ENCODE measurements around the gene KLHDC4.
"Not testable (repeated sequence)": the region's sequence is repeated elsewhere in the genome, so short reads cannot be mapped to it uniquely, and the experiment has no call there.

KLHDC4 gene

DNA sequence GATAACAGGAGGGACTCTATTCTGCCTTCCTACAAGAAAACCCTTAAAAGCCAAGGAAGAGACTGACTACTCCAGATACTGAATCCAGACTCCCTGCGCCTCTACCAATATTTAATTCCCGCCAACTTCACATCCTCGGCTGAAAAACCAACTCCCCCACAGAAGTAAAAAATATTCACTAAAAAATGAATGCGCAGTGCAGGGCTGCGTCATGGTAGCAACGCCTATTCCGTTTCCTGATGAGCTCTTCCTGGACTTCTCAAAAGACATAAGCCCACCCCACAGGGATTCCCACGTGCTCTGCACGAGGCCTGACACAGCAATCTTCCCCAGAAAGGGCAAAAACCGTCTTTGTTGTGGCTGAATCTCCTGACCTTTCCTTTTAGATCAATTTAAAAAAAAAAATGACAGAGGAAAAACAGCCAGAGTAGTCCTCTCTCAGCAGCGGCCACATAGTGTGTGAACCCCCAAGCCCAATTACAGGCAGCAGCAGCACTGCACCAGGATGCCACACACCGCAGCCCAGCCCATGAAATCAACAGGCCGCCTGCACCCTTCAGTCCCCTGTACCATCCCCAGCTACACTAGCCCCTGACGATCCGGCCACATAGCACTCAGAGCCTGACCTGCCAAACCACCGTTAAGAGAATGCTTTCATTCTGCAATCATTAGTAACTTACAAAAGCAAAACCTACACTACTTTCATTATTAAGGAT, 23.9 kb downstream of the KLHDC4 start:
- DNase-seq: no peak

DNA sequence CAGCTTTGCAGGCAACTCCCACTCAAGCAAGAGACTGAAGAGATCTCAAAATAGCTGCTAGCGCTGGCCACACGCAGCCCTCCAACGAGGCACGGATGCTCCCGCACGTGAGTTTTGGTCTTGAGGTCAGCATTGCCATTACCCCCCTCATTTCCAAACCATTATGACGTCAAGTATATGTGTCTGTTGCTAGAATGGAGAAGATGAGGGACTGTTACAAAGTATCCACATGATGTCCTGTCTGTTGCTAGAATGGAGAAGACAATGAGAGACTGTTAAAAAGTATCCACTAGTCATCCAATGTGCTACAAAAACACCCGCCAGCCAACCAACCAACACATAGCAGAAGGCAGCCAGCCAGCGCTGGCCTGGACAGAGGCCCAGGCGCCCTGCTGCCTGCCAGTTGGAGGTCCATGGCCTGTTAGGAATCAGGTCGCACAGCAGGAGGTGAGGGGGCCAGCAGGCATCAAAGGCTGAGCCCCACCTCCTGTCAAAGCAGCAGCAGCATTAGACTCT, 24.8 kb downstream of the KLHDC4 start:
- DNase-seq: no peak

DNA sequence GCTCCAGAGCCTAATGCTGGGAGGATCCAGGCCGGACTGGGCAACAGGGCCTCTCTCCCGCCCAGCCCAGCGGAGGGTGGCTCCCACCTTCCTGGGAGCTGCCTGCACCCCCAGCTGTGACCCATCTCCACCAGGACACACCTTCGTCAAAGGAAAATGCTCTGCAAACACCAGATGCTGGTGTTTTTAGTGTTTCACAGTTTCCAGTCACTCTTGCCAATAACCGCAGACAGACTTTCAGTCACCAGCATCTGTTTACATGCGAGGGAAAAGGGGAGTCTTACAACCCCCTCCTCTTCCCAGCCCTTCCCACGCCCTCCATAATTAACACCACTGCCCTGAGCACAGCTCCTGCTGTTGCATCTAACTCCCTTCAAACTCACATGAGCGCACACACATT, 25.3 kb downstream of the KLHDC4 start:
- no peak for DNase-seq

DNA sequence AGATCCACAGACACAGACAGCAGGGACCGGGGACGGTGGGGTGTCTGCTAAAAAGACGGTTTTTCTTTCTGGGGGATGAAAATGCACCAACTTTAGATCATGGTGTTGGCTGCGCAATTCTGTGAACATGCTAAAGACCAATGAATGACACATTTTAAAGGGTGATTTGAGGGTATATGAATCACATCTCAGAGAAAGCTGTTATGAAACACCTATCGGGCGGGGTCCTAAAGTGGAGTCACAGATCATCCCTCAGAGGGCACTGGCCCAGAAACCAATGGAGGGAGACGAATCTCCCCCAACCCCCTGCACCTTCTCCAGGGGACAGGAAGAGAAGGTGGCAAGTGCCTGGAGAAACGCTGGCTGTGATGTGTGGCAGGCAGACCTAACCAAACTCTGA, 26.0 kb downstream of the KLHDC4 start:
- DNase-seq: no peak

DNA sequence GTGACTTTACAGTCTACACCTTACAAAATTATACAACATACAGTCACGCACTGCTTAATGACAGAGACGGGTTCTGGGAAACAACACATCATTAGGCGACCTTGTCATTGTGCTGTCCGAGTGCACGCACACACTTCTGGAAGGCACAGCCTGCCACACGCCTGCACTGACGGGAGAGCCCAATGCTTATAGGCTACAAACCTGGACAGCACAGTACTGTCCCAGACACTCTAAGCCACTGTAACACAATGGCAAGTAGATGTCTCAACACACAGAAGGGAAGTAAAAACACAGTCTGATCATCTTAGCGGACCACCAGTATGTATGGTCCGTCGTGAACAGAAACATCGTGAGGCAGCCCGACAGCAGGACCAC, 29.8 kb downstream of the KLHDC4 start:
- DNase-seq: no peak

DNA sequence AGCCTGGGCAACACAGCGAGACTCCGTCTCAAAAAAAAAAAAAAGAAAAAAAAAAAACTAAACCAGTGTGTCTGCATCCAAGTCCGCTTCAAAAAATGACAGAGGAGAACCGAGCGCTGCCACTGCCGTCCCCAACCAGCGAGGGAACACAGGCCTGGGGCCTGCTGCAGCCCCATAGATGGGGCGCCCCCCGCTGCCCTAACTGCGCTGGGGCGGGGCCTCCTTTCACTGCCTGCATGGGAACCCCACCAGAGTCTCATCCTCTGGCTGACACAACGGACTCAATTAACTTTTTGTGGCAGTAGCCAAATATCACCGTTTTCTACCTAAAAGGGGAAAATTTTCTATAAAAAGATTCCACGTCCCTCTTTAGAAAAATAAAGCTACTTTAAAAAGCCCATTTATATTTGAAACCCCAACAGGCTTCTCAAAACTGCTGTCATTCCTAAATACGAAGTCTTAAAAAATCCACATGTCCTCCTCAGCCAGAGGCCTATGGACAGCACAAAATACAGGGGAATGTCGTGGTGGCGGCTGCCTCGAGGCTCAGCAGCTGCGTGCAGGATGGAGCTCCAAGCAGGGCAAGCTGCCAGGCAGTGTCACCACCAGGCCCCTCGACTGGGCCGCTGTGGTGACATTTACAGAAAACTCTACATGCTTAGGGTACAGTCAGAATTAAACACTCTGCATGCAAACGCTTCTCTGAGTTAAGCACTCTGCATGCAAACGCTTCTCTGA, 30.3 kb downstream of the KLHDC4 start:
- DNase-seq: no peak

DNA sequence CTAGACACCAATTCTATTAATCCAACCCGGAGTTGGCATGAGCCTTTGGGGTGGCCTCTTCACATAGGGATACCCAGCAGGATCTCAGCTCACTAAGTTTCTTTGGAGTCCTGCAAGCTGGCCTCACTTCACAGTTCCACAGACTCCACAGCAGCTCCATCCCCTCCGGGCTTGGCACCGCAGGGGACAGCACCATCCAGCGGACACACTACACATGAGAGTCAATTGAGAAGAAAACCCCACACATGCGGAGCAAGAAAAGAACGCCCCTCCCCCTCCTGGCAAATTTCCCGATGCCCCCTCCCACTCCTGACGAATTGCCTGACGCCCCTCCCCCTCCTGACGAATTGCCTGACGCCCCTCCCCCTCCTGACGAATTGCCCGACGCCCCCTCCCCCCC, 31.1 kb downstream of the KLHDC4 start:
- no peak for DNase-seq

- DNase-seq: peak; percentile 29
These were observed 32.6 kb downstream of the KLHDC4 start for GRCh38 chr16:87733190-87733589.

- no peak for DNase-seq
These were observed 34.2 kb downstream of the KLHDC4 start for GRCh38 chr16:87731607-87732006.

DNA sequence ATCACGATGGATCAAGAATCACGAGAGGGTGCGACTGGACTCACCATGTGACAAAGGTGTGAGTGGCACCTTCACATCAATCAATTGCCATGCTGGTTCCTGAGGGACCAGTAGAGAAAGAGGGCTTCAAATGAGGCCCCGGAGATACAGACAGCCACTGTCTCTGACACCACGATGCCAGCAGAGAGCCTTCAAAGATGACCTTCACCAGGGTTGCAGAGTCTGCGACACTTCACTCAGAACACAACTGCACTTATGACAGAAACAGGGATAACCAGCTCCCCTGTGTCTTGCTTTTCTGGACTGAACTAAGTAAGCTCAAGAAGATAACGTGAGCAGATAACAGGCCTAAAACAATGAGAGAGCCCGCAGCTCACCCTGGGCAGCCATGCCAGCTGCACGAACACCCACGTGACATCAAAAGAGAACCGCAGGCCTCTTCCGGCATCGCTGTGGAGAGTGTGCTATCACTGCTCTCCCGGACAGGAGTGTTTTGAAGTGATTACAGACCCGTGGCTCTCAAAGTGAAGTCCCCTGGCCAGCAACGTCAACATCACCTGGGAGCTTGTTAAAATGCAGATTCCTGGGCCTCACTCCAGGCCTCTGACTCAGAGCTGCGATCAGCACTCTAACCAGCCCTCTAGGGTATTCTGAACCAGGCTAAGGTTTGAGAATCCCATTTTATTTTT, 36.4 kb downstream of the KLHDC4 start:
- peak; percentile 27 for DNase-seq

GRCh38 chr16:87728026-87728425, 37.8 kb downstream of the KLHDC4 start:
- no peak for DNase-seq

DNA sequence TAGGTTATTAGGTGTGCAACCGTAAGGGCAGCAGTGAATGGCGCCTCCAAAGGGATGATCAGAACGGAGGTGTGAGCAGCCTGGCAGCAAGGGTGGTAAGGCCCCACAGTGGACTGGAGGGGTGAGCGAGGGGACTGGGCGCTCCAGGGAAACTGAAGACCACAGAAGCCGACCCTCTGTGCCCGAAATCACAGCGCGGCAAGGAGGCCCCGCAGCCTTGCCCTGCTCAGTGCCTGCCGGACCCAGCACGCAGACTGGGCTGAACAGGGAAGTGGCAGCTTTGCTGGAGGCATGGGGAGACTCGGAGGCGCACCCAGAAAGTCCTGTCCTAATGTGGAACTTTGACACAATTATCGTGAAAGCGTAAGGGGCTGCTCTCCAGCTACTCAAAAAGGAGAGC, 38.4 kb downstream of the KLHDC4 start:
- DNase-seq: no peak

GRCh38 chr16:87726577-87726976, 39.2 kb downstream of the KLHDC4 start:
- not testable (repeated sequence) for DNase-seq

- no peak for DNase-seq
These were observed 40.1 kb downstream of the KLHDC4 start for GRCh38 chr16:87725596-87726235.

GRCh38 chr16:87724490-87725291, 41.1 kb downstream of the KLHDC4 start:
- DNase-seq: peak; percentile 51

- peak; percentile 19 for DNase-seq
These were observed 42.6 kb downstream of the KLHDC4 start for GRCh38 chr16:87723226-87723623.

DNA sequence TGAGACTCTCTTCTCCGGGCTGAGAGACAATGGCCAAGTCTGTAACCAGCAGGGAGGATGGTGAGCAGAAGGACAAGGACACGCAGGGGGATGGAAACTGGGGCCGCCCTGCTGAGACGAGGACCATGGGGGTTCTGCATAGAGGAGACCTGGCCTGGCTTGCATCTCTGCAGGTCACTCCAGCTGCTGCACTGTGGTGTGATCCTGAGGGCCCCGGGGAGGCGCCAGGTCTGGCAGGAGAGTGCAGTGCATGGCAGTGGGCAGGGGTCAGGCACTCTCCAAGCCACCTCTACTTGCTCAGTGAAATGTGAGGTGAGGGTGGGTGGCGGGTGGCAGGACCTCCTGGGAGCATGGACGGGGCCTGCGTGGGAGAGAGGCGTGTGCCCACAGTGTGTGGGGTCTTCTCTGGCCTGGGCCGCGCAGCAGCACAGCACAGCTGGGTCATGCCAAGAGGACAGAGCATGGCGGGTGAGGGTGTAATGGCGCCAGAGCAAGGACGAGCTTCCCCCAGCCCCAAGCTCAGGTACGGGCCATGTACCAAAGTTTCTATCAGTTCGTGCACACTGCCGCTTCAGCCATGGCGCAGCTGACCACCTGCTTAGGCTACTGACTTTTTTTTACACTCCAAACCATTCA, 43.1 kb downstream of the KLHDC4 start:
- DNase-seq: no peak

GRCh38 chr16:87721622-87722585, 43.9 kb downstream of the KLHDC4 start:
- no peak for DNase-seq

DNA sequence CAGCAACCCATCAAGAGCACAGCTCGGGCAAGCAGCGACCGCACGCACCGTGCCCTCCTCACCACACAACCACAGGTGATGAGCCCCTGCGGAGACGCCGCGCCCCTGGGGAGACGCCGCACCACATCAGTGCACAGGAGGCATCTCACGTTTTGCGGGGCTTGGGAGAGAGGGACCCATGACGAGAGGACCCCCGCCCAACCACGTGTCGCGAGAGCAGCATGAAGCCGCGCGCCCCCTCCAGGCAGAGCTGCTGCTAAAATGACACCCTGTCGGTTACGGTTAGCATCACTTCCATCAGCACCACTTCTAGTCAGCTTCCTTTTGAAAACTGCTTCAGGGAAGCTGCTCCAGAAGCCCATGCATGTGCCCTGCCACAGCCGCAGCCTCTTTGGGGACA, 45.3 kb downstream of the KLHDC4 start:
- DNase-seq: no peak

DNA sequence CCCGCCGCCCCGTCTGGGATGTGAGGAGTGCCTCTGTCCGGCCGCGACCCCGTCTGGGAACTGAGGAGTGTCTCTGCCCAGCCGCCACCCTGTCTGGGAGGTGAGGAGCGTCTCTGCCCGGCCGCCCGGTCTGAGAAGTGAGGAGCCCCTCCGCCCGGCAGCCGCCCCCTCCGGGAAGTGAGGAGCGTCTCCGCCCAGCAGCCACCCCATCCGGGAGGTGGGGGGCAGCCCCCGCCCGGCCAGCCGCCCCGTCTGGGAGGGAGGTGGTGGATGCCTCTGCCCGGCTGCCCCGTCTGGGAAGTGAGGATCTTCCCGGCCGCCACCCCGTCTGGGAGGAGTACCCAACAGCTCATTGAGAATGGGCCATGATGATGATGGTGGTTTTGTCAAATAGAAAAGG, 47.0 kb downstream of the KLHDC4 start:
- not testable (repeated sequence) for DNase-seq

DNA sequence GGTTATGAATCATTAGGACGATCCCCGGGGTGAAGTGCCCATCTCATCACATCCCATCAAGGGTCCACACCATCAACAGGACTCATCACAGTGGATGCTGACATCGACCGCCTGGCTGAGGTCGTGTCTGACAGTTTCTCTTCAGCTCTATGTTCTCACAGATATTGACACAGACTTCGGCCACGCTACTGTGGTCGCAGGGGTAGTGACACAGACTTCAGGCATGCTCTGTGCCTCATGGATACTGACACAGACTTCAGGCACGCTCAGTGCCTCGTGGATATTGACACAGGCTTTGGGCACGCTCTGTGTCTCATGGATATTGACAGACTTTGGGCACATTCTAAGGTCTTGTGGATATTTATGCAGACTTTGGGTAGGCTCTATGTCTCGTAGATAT, 50.1 kb downstream of the KLHDC4 start:
- DNase-seq: no peak

Data from CD4-positive, alpha-beta T cell treated with Interleukin-21 for 1 hour (primary cell).